Glomerular visceral epithelial cell (primary cell): ENCODE data around the gene ANKEF1.
"Not testable (repeated sequence)": the region's sequence is repeated elsewhere in the genome, so short reads cannot be mapped to it uniquely, and the experiment has no call there.

Source experiments
- DNase-seq: peaks from one replicate; pipeline ENCODE4 v3.0.0-alpha.2; 2016; ENCODE audit errors: extremely low spot score

The ANKEF1 gene

DNA sequence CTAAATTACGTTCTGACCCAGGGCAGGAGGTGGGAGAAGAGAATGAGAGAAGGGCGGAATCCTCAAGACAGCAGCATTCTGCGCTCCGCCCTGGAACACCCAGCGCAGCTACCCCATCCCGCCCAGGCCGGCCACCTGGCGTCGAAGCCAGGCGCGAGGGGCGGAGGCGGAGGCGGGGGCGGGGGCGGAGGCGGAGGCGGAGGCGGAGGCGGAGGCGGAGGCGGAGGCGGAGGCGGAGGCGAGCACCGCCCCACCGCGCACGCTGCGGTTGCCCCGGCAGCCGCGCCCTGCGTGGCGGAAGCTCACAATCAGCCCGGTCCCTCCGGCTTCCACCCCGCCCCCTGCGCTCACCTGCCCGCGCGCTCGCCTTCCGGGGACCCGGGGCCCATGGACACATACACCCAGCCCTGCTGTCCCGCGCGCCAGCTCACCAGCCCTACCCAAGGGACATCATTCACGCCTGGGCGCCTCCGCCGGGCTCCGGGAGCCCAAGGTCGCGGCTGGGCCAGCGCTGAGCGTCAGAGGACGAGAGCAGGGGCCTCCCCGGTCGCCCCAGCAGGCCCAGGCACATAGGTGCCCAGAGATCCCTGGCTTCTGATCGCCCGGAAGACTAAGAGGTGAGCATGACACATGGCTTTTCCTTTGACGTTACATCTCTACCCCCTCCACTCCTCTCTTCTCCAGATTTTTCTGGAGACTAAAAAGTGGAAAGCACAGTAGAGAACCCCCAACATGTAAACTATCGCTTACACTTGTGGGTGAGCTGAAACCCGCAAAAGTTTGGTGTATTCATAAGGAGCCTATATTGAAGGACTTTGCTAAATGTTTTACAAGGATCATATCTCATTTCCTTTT, at the start of gene ANKEF1:
ANKEF1 (plus strand) TSS at position 271 of the 855 bp plus-strand sequence. CDS start 3,315 bp downstream, outside the sequence.
- peak; percentile 80 for DNase-seq

DNA sequence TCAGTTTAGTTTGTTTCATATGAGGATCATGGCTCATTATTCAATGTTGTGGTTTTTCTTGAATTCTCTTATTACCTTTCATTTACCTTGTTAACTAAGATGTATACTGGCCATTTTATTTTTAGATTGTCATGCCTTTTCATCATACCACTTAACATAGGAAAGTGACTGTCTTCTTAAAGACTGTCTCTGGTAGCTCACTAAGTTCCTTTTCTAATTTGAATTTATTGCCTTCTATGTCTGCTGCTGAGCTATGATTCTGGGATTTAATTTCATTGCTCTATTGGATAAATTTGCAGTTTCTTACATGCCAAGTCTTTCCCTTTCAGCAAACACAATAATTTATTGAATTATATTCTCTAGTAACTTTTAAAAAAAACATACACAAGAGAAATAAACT, 49.5 kb upstream of the ANKEF1 start:
- no peak for DNase-seq

DNA sequence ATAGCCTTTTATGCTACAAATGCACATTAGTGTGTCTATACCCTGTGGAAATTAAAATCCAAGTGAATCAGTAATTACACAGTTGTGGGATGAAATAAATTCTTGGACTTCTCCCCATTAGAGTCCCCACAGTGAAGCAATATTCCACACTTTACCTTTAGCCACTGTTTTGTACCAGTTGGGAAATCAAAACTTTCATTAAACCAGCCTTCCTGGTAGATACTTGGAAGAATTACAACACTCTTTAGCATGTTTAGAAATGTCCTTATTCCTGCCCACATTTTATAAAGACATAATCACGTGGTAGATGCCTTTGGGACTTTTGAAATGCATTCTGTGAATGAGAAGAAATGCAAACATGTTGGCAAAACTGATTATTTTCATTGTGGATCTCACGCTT, 49.0 kb upstream of the ANKEF1 start:
- DNase-seq: no peak

DNA sequence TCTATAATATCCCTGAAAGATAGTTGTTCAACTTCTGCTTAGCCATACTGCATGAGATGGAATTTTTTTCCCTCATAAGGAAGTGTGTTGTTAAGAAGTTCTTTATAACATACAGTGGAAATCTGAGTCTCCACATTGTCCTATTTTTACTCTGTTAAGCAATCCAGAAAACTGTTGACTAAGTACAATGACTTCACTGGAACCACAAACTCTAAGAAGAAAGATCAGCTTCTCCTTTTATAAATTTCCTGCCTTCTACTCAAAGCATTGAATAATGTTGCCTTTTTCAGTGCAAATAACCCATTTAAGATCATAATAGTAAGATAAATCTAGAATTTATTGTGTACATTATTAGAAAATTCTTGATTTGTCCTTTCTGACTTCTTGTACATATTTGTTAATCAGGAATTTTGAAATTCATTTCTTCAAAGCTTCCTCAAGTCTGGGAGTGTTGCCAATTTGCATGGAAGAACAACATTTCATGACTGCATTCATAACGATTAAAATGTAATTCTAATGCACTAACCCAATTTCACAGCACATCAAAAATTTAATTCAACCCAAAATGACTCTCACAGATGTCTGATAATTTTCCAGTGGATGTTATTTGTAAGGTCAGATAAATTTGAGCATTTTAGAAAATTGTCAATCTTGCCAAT, 45.6 kb upstream of the ANKEF1 start:
- DNase-seq: no peak

DNA sequence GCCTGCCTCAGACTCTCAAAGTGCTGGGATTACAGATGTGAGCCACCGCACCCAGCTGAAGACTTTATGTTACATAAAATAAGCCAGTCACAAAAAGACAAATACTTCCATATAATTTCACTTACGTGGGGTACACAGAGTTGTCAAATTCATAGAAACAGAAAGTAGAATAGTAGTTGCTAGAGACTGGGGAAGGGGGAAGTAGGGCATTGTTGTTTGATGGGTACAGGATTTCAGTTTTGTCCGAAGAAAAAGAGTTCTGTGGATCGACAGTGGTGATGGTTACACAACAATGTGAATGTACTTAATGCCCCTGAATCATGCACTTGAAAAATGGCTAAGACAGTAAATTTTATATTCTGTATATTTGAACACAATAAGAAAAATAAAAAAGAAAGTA, 41.6 kb upstream of the ANKEF1 start:
- no peak for DNase-seq

DNA sequence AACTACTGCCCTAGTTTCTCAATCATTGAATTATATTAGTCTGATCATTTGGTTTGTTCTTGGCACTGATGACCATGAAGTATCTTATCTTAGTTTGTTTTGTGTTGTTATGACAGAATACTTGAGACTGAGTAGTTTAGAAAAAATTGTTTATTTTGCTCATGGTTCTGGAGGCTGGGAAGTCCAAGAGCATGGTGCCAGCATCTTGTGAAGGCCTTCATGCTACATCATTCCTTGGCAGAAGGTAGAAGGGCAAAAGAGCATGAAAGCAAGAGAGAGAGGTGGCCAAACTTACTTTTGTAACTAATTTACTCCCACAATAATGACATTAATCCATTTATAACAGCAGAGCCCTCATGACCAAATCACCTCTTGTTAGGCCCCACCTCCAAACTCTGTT, 40.1 kb upstream of the ANKEF1 start:
- no peak for DNase-seq

DNA sequence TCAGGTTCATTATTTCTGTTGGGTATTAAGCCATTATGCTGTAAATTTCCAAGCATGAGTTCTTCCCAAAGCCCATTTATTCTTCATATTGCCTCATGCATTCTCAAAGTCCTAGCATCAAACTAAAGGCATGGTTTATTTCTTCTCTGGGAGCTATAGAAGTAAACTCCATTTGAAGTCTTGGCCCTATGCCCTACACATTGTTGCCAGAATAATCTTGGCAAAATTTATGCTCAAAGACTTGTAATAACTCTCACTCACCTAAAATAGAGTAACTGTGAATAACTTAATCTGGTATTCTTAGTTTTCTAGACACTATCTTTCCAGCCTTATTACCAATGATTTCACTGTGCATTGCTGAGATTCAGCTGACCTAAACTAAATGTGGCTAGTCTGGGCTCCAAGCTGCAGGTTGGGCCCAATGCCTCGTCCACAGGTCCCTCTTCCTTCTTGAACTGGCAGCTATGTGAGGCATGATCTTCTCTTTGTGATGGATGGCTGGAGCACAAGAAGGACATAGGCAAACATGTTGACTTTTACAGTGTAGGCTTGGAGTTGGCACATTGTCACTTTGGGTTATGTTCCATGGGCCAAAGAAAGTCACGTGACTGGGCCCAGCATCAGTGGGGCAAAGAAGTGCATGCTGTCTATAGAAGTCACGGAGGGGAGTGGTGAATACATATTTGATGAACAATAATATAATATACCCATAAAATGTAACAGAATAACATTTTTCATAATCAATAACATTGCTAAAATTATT, 39.1 kb upstream of the ANKEF1 start:
- DNase-seq: no peak

DNA sequence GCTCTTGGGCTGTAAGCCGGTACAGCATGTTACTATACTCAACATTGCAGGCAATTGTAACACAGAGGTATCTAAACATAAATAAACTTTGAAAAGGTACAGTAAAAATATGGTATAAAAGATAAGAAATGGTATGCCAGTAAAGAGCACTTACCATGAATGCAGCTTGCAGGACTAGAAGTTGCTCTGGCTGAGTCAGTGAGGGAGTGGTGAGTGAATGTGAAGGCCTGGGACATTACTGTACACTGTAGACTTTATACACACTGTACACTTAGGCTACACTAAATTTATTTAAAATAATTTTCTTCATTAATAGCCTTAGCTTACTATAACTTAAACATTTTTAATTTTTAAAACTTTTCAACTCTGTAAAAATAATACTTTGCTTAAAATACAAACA, 37.8 kb upstream of the ANKEF1 start:
- DNase-seq: no peak

DNA sequence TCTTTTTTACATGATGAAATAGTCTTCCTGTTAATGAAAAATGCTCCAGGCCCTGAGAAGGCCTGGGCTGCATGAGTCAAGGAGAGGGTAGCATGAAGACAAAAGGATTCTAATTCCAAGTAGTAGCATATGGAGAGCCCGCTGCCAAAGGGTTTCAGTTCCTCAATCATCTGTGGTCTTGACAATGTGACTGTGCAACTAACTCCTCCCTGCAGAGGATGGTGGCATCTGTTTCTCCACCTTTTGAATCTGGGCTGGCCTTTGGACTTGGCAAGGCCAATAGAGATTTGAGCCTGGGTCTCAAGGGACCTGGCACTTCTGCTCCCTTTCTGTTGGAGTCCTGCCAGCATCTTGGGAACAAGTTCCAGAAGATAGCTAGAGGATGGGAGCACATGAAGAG, 35.1 kb upstream of the ANKEF1 start:
- no peak for DNase-seq

DNA sequence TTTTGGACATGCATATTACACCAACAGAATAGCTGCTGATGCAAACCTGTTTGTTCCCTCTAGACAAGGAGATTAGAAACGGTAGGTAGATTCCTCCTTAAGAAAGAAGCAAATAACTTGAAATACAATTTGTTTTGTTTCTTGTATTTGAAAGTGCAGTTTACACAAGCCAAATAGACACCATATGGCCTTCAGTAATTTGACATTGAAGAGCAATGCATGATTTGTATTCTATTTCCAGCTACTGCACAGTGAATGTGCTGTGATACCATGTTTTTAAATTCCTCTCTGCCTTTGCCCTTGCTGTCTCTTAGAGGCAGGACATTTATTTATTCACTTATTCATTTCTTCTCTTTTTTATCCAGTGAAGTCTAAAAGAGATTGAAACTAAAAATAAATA, 31.9 kb upstream of the ANKEF1 start:
- no peak for DNase-seq

DNA sequence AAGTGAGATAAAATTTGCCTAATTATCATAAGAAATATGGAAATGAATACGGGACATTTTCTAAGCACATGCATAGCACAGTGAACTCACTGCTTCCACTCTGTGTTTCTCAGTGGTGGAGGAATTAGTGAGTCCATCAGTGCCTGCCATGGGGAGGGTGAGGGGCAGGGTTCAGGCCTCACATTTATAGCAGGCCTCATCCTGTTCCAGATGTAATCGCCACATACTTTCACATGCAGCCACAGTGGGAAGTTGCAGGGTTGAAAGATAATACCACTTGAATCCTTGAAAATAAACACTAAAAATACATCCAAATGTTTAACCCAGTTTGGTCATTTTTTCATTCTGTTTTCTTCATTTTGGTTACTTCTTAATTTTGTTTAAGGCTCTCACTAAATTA, 29.9 kb upstream of the ANKEF1 start:
- DNase-seq: no peak

DNA sequence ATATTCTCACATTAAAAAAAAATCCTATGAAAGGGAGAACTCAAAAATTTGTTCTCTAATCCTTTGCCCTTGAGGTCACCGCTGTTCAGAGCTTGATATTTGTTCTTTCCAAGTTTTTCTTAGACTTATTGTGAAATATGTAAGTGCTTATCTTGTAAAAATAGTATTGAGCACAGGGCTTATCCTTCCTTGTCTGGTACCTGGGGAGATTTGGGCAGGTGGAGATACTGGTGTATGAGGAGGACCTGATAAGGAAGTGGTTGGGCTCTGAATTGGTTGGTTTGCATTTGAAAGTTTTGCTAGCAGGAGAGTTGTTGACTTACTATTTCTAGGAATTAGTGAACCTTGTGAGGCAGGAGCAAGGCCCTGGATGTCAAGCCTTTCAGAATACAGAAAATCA, 28.9 kb upstream of the ANKEF1 start:
- DNase-seq: no peak

DNA sequence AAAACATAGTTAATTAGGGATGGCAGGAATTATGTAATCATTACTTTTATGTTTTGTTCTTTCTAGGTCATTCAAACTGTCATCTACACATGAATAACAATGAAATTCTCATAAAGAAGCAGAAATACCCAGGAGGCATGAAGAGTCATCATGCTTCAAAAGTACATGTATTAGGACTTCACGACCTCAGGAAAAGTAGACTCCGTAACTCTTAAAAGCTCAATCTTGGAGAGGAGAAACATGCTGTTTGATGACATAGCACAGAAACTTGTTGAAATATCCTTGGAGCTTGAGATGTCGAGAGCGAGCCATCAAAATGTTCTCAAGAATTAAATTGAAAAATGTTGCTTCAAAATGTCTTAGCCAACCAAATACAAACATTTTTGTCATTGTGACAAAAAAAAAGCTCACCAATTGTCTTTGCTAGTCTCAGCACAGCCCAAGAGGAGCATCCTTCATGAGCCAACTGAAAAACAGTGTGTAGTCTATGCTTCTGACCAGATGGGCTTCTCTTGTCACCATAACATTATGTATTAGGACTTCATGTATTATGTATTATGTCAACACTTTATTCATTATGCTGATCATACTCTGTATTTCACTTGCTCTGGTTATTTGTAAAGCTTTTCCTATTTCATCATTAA, 28.2 kb upstream of the ANKEF1 start:
- no peak for DNase-seq

DNA sequence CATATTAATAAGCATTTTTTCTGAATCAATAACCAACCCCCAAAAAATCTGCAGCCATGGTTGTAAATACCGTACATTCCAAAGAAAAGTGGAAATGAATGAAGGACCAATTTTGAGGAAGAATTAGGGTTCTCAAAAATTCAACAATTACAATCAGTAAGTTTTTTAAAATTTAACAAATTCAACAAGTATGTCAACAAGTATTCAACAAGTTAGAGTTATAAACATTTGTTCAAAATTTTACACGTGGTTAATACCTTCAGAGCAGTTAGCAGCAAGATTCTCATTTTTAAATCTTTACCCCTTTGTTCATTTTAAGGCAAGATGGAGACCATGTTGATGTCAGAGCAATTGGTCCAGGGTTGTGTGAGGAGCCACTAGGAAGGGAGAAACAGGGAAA, 27.6 kb upstream of the ANKEF1 start:
- DNase-seq: no peak

DNA sequence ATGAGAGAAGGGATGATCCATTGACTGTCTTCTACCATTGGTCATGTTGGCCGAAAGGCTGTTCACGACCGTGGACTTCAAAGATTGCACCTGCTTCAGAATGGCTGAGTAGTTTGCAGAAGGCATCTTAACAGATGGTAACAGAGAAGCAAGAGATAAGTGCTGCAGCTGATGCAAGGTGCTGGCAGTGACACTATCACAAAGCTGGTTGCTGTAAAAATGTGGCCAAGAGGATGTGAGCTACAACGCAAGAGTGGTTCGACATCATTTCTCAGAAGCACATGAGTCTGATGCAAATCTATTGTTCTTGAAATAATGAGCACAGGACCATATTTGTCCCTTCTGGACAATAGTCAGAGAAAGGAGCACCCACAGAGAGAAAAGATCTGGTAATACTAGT, 27.0 kb upstream of the ANKEF1 start:
- DNase-seq: no peak

DNA sequence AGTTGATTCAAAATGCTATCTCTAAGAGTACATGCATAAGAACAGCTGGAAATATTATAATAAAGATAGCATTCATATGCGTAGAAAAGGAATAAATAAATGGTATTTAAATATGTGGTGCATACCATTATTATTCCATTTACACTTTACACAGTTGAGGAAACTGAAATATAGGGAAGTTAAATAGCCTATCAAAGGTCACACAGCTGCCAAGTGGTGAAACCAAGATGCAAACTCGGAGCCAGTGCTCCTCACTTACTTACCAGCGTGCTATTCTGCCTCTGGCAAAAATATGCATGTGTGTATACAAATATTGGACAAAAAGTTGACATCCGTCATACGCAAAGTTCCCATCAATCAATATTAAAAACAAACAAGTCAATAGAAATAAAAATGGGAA, 22.3 kb upstream of the ANKEF1 start:
- DNase-seq: no peak

DNA sequence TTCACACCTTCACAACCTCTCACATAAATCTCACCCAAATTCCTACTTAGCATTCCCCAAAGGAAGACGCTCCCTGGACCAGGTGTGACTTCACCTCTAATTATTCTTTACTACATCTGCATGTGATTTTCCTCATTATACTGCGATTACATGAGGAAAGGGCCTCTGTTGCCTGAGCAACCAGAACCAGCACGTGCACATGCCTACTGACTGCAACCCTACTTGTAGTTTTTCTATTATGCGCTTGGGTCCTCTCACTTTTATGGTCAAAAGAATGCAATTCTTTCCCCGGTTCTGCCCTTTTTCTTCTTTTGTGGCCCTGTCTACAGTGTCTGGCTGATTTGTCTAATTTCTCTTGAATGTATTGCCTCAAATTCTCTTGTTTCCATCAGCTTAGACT, 20.4 kb upstream of the ANKEF1 start:
- no peak for DNase-seq

DNA sequence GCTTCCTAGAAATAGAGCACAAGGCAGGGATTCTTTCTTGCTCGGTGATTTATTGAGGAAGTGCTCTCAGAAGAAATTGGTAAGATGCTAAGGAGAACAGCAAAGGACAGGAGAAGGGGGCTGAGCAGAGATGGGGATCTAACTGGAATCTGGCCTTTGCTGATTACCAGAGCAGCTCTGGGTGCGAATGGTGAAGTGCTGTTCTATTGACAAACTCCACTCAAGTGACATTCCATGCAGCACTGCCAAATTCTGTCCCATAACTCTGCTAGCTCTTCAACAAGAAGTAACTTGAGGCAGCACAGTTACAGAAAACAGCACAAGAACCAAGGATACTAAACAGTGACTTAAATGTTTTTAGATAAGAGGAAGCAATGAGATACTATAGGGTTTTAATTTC, 13.8 kb upstream of the ANKEF1 start:
- DNase-seq: no peak

DNA sequence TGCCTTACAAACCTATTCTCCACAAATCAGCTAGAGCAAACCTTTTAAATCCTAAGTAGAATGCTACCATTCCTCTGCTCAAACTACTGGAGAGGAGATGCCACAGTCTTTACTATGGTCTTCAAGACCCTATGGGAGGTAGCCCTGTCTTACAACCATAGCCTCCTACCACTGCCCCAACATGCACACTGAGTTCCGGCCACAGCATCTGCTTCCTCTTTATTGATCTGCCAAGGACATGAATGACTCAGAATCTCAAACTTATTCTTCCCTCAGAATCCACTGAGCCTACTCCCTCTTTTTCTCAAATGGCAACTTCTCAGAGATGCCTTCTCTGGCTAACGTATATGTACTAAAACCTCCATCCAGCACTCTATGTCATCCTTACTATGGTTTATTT, 12.2 kb upstream of the ANKEF1 start:
- DNase-seq: no peak

DNA sequence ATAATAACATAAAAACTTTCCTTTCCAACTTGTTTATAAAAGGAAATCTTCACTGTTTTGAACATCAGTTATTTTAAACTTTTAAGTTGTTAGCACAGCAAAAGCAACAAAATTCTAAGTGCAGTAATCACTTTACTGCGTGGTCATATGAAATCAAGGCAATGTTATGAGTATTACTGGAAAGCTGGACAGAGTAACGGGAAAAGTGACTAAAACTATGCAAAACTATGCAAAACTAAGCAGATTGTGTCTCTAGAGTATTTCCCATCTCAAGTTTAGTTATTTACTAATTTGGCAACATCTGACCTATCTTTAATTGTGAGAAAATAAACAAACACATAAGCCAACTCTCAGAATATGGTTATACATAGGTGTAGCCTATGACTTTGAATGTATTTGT, 10.9 kb upstream of the ANKEF1 start:
- DNase-seq: no peak

DNA sequence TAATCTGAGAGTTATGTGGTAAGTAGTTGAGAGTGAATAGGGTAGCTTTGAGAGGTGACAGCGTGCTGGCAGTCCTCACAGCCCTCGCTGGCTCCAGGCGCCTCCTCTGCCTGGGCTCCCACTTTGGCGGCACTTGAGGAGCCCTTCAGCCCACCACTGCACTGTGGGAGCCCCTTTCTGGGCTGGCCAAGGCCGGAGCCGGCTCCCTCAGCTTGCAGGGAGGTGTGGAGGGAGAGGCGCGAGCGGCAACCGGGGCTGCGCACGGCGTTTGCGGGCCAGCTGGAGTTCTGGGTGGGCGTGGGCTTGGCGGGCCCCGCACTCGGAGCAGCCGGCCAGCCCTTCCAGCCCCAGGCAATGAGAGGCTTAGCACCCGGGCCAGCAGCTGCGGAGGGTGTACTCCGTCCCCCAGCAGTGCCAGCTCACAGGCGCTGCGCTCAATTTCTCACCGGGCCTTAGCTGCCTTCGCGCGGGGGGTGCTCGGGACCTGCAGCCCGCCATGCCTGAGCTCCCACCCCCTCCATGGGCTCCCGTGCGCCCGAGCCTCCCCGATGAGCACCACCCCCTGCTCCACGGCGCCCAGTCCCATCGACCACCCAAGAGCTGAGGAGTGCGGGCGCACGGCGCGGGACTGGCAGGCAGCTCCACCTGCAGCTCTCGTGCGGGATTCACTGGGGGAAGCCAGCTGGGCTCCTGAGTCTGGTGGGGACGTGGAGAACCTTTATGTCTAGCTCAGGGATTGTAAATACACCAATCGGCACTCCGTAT, 3.2 kb upstream of the ANKEF1 start:
- DNase-seq: not testable (repeated sequence)
